ENCODE results near the gene CCR4.
"Not testable (repeated sequence)": the region's sequence is repeated elsewhere in the genome, so short reads cannot be mapped to it uniquely, and the experiment has no call there.

Gene CCR4

GRCh38 chr3:32954506-32954905, 3.1 kb downstream of the CCR4 start:
- DNase-seq, result no peak

- DNase-seq, result no peak
Observed at GRCh38 chr3:32956750-32957570, 5.5 kb downstream of the CCR4 start.

- no peak for DNase-seq
Observed at GRCh38 chr3:32958509-32958908, 7.1 kb downstream of the CCR4 start.

GRCh38 chr3:32959371-32959770, 7.9 kb downstream of the CCR4 start:
- no peak for DNase-seq

GRCh38 chr3:32960404-32961170, 9.1 kb downstream of the CCR4 start:
- DNase-seq, result no peak

GRCh38 chr3:32961189-32961715, 9.8 kb downstream of the CCR4 start:
- DNase-seq, result no peak

GRCh38 chr3:32963871-32964270, 12.4 kb downstream of the CCR4 start:
- no peak for DNase-seq

GRCh38 chr3:32964781-32965180, 13.3 kb downstream of the CCR4 start:
- DNase-seq, result not testable (repeated sequence)

- not testable (repeated sequence) for DNase-seq
Observed at GRCh38 chr3:32965617-32966213, 14.3 kb downstream of the CCR4 start.

- not testable (repeated sequence) for DNase-seq
Observed at GRCh38 chr3:32966627-32967026, 15.2 kb downstream of the CCR4 start.

GRCh38 chr3:32968166-32968919, 16.9 kb downstream of the CCR4 start:
- DNase-seq, result no peak

GRCh38 chr3:32968920-32969389, 17.5 kb downstream of the CCR4 start:
- no peak for DNase-seq

- no peak for DNase-seq
Observed at GRCh38 chr3:32969656-32970055, 18.2 kb downstream of the CCR4 start.

GRCh38 chr3:32971291-32971690, 19.8 kb downstream of the CCR4 start:
- DNase-seq, result not testable (repeated sequence)

GRCh38 chr3:32972482-32973146, 21.2 kb downstream of the CCR4 start:
- no peak for DNase-seq

- no peak for DNase-seq
Observed at GRCh38 chr3:32973982-32974381, 22.5 kb downstream of the CCR4 start.

GRCh38 chr3:32975891-32976595, 24.6 kb downstream of the CCR4 start:
- DNase-seq, result no peak

GRCh38 chr3:32977861-32978260, 26.4 kb downstream of the CCR4 start:
- DNase-seq, result no peak

- no peak for DNase-seq
Observed at GRCh38 chr3:32978331-32978730, 26.9 kb downstream of the CCR4 start.

- DNase-seq, result no peak
Observed at GRCh38 chr3:32983124-32983523, 31.7 kb downstream of the CCR4 start.

- DNase-seq, result not testable (repeated sequence)
Observed at GRCh38 chr3:32984918-32985317, 33.5 kb downstream of the CCR4 start.

Data from NCI-H1694 treated with DMSO at 0.1 percent for 48 hours (cell line).